Sigmoid colon (tissue), 4 donors: ENCODE results near the gene HS6ST2.

Experiments used
- CTCF ChIP-seq, 4 experiments: fragments of 450-650 bp in 3 of 4; fragments of 200-600 bp in 1 of 4; IDR thresholded peaks; one replicate each; pipeline ENCODE4 v1.5.1; 2016 to 2019; ENCODE audit warnings: antibody characterized with exemption in 4 of 4, mild to moderate bottlenecking in 3 of 4, moderate library complexity in 2 of 4
- EP300 ChIP-seq, 4 donors: sonication (generic); formaldehyde crosslinking; IDR thresholded peaks; one replicate each; pipeline ENCODE4 v1.6.1; 2017; ENCODE audit warnings: antibody characterized with exemption in 4 of 4
- POLR2A ChIP-seq, 2 donors: fragments of 450-650 bp; IDR thresholded peaks; one replicate each; pipeline ENCODE4 v1.6.1; 2016; ENCODE audit warnings: antibody characterized with exemption in 2 of 2, mild to moderate bottlenecking in 2 of 2, moderate library complexity in 2 of 2
- POLR2AphosphoS5 ChIP-seq, 4 donors: sonication (generic); formaldehyde crosslinking; IDR thresholded peaks; one replicate each; pipeline ENCODE4 v1.6.1; 2017; ENCODE audit warnings: antibody characterized with exemption in 4 of 4

DNA sequence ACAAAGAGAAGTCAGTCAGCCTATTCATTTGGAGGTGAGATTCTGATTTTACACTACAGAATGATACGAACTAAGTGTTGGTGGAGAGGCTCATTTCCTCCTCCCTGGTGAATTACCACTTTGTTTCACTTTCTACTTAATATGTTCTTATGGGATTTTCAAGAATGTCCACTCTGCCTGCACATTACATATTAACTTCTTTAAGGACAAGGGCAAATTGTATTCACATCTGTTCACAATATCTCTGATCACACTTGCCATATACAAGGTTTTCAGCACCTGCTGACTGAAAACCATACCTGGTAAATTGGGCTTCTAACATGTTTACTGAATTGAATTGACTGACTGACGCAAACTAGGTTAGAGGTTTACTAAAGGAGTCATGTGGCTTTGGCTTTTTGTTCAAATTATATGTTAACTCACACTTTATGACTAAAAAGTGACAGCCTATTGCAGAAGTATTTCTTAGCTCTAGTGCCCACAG is 281.2 kb downstream of the HS6ST2 start:
- TF ChIP-seq CTCF (IDR thresholded peaks at IDR 0.05) (no peak), EP300 (IDR thresholded peaks at IDR 0.05) (no peak), POLR2A (IDR thresholded peaks at IDR 0.05) (no peak), POLR2AphosphoS5 (IDR thresholded peaks at IDR 0.05) (no peak)
